Measurements from ENCODE around the gene TPMT.
"Not testable (repeated sequence)": the region's sequence is repeated elsewhere in the genome, so short reads cannot be mapped to it uniquely, and the experiment has no call there.

The TPMT gene

DNA sequence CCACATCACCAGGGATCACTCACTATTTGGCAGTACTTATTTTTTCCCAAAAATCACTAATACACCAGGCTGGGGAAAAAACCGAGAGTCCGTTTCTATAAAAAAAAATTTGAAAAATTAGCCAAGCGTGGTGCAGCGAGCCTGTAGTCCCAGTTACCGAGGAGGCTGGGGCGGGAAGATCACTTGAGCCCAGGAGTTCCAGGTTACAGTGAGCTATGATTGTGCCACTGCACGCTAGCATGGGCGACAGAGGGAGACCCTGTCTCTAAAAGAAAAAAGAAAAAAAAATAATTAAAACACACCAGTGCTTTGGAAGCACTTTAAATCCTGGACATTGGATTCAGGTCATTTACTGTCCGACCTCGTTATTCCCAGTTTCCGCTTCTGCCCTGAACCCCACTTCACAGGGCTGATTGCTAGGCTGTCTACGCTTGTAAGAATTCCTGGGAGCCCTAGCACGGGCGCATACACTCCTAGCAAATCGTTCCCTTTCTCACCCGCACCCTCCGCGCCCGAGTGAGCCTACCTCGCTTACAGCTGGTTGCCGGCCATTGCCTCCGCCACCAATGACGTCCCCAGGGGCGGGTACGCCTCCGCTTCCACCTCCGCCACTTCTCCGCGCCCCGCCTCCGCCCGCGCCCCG is at the start of gene TPMT:
TSS of gene TPMT (minus strand) at position 571 of the 643 bp plus-strand sequence. CDS start 5,950 bp downstream, outside the sequence.
- no peak for DNase-seq

- DNase-seq, result no peak
These were observed 48.9 kb upstream of the TPMT start for GRCh38 chr6:18203786-18204185.

DNA sequence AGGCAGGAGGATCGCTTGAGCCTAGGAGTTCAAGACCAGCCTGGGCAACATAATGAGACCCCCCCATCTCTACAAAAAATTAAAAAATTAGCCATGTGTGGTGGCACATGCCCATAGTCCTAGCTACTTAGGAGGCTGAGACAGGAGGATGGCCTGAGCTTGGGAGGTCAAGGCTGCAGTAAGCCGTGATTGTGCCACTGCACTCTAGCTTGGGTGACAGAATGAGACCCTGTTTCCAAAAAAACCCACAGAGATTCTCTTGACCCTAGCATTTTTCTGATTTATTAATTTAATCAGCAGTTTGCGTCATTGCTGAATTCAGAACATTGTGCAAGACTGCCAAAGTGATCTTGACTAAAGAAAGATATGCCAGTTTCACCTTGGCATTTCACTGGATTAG is 37.1 kb upstream of the TPMT start:
- no peak for DNase-seq

DNA sequence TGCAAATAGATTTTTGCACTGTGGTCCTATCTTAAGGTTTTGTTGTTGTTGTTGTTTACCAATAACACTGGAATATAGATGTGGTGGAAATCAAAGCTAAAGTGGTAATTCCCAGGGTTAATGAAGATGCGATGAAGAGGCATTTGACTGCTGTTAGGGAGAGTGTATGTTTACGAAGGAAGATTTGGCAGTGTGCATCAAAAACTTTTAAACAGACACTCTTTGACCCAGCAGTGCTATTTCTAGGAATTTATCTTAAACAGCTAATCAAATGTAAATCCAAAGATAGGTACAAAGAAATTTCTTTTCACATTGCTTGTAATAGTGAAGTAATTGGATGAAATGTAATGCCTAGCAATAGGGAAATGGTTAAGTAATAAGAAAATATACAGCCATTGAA is 34.3 kb upstream of the TPMT start:
- DNase-seq, result no peak

GRCh38 chr6:18187701-18188100 is 32.8 kb upstream of the TPMT start:
- DNase-seq, result no peak

DNA sequence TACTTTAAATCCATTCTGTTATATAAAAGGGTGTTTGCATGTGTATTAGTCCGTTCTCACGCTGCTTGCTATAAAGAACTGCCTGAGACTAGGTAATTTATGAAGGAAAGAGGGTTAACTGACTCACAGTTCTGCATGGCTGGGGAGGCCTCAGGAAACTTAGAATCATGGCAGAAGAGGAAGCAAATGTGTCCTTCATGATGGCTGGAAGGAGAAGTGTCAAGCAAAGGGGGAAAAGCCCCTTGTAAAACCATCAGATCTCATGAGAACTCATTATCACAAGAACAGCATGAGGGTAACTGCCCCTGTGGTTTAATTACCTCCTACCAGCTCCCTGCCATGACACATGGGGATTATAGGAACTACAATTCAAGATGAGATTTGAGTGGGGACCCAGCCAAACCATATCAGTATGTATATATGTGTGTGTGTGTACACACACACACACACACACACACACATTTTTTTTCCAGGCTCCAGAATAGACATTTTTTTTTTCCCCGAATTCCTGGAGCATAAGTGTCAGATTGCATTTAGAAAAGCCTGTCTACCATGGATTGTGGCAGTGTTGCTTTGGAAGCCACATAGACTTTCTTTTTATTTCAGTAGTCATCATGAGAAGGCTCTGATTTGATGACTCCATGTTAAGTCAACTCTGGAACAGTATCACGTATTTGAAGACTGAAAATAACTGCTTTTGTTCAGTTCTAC is 31.8 kb upstream of the TPMT start:
- no peak for DNase-seq

DNA sequence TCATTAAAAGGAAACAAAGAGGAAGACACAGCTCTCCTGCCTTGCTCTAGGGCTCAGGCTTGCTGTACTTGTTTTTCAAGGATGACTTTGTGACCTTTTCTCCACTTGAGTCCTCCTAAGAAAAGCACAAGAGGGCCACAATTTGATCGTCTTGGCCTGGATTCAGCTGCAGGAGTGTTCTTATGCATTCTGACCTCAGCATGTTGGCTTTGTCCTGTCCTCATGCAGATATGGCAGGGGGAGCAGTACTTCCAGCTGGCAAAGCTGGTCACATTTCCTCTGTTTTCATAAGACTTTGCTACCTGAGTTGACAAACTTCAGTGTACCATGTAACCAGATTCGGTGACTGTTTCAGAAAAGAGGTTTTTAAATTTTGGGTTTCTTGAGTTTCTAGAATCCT is 31.2 kb upstream of the TPMT start:
- DNase-seq, result no peak

GRCh38 chr6:18185624-18186023 is 30.7 kb upstream of the TPMT start:
- DNase-seq, result no peak

GRCh38 chr6:18183766-18184165 is 28.9 kb upstream of the TPMT start:
- DNase-seq, result no peak

DNA sequence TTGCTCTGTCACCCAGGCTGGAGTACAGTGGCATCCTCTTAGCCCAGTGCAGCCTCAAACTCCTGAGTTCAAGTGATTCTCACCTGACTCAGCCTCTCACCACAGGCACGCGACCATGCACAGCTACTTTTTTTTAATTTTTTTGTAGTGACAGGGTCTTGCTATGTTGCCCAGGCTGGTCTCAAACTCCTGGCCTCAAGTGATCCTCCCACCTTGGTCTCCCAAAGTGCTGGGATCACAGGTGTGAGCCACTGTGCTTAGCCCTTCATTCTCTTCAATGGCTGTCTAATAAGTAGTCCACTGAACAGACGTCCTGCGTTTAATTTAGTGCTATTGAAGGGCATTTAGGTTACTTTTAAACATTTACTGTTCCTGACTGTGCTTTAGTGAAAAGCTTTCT is 27.7 kb upstream of the TPMT start:
- DNase-seq, result no peak

GRCh38 chr6:18179770-18180356 is 25.0 kb upstream of the TPMT start:
- DNase-seq, result no peak

GRCh38 chr6:18178960-18179615 is 24.2 kb upstream of the TPMT start:
- DNase-seq, result no peak

DNA sequence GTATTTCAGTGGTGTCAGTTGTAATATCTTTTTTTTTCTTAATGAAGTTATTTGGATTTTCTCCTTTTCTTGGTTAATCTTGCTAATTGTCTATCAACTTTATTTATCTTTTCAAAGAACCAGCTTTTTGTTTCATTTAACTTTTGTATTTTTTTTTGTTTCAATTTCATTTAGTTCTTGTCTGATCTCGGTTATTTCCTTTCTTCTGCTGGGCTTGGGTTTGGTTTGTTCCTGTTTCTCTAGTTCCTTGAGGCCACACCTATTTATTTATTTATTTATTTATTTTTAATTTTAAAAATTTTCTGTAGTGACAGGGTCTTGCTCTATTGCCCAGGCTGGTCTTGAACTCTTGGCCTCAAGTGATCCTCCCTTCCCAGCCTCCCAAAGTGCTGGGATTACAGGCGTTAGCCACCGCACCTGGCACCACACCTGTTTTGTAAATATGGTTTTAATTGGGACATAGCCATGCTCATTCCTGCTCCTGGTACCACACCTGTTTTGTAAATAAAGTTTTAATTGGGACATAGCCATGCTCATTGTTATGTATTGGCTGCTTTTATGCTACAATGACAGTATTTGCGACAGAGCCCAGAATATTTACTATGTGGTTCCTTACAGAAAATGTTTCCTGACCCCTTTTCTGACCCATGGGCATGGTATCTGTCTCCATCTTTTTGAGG is 22.5 kb upstream of the TPMT start:
- DNase-seq, result no peak

- not testable (repeated sequence) for DNase-seq
These were observed 21.3 kb upstream of the TPMT start for GRCh38 chr6:18176198-18176597.

GRCh38 chr6:18171871-18172270 is 17.0 kb upstream of the TPMT start:
- DNase-seq, result no peak

- no peak for DNase-seq
These were observed 13.4 kb upstream of the TPMT start for GRCh38 chr6:18168264-18168663.

GRCh38 chr6:18166312-18167036 is 11.6 kb upstream of the TPMT start:
- DNase-seq, result no peak

DNA sequence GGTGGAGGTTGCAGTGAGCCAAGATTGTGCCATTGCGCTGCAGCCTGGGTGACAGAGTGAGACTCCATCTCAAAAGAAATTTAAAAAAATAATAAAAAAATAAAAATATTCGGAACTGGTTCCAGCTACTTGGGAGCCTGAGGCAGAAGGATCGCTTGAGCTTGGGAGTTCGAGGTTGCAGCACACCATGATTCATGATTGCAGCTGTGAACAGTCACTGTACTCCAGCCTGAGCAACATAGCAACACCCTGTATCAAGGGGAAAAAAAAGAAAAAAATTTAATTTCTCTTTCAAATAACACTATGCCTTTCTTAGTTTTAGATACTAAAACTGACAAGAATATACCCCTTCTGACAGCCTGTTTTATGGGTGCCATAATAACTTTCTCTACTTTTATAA is 10.9 kb upstream of the TPMT start:
- DNase-seq, result no peak

DNA sequence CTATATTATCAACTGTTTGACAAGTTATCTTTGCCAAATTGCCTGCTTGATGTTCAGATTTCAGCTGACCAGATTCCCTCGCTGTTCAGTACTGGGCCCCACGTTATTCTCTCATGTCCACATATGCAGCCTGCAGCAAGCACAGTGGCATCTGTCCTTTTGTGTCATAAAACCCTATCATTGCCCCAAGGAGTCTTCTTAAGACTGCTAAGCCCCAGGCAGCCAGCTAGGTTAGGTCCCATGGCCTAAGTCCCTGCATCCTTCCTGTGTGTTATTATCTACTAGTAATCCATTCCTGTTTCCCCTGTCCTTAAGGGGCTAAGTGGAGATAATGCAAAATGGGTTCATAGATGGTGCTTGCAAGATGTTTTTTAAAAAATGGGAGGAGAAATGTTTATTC is 7.5 kb upstream of the TPMT start:
- DNase-seq, result no peak

DNA sequence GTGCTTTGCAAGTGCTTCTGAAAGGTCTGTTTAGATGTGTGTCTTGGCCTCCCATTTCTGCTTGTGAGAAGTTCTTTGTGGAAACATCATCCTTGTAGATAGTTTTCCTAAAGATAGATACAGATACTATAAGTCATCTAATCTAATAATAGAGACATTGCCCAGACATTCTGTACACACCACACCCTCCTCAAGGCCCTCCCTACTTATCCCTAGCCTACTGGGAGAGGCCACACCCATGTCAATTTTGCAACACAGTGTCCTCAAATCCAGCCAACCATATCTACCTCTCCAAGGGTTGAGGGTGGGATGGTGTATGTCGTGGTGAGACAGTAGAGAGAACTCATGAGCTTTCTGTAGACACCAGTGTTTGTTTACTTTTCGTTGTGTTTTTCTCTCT is 6.6 kb upstream of the TPMT start:
- DNase-seq, result no peak

- DNase-seq, result no peak
These were observed 6.0 kb upstream of the TPMT start for GRCh38 chr6:18160911-18161310.

- DNase-seq, result peak; percentile 58
These were observed 1.1 kb upstream of the TPMT start for GRCh38 chr6:18155864-18156421.

All from CD4-positive, alpha-beta T cell treated with Interleukin-10 for 1 hour (primary cell).